DOHH2 (cell line): ENCODE results near the gene CD93.

ENCODE experiments used
- H3F3A ChIP-seq: fragments of 200-600 bp; sonication (generic), shearing (Covaris generic); 2 replicates; pipeline ENCODE4 v1.6.0; 2016; ENCODE audit warnings: antibody characterized with exemption, mild to moderate bottlenecking; ENCODE audit not compliant: control insufficient read depth, insufficient read depth
- H3K27ac ChIP-seq: fragments of 200-600 bp; sonication (generic); 2 replicates; pipeline ENCODE4 v1.5.1; 2014; ENCODE audit warnings: low read depth, mild to moderate bottlenecking, low read length, moderate library complexity
- H3K27me3 ChIP-seq: fragments of 200-600 bp; sonication (generic); 2 replicates; pipeline ENCODE4 v1.6.1; 2014; ENCODE audit warnings: mild to moderate bottlenecking, low read length, mixed read lengths; ENCODE audit not compliant: control insufficient read depth
- H3K36me3 ChIP-seq: fragments of 200-600 bp; sonication (generic); 2 replicates; pipeline ENCODE4 v1.6.1; 2014; ENCODE audit warnings: mild to moderate bottlenecking, low read length, moderate library complexity, mixed read lengths; ENCODE audit not compliant: control insufficient read depth
- H3K4me1 ChIP-seq: fragments of 200-600 bp; sonication (generic); 2 replicates; pipeline ENCODE4 v1.6.1; 2014; ENCODE audit warnings: mild to moderate bottlenecking, low read length, mixed read lengths; ENCODE audit not compliant: control insufficient read depth
- H3K4me2 ChIP-seq: fragments of 200-600 bp; sonication (generic); 2 replicates; pipeline ENCODE4 v1.6.0; 2014; ENCODE audit warnings: mild to moderate bottlenecking, low read length, moderate library complexity
- H3K4me3 ChIP-seq: fragments of 200-600 bp; sonication (generic); 2 replicates; pipeline ENCODE4 v1.5.1; 2014; ENCODE audit warnings: mild to moderate bottlenecking, low read length, mixed read lengths
- H3K79me2 ChIP-seq: fragments of 200-600 bp; sonication (generic); 2 replicates; pipeline ENCODE4 v1.6.1; 2014; ENCODE audit warnings: mild to moderate bottlenecking, low read length, mixed read lengths; ENCODE audit not compliant: control insufficient read depth
- H3K9me2 ChIP-seq: fragments of 200-600 bp; sonication (generic); replicated peaks from 2 replicates; pipeline ENCODE4 v1.6.1; 2014; ENCODE audit warnings: mild to moderate bottlenecking, low read length, mixed read lengths; ENCODE audit not compliant: control insufficient read depth
- H3K9me3 ChIP-seq: fragments of 200-600 bp; sonication (generic); 2 replicates; pipeline ENCODE4 v1.6.1; 2014; ENCODE audit warnings: antibody characterized with exemption, low read length, mixed read lengths; ENCODE audit not compliant: control insufficient read depth, insufficient read depth
- H4K20me1 ChIP-seq: fragments of 200-600 bp; sonication (generic); 2 replicates; pipeline ENCODE4 v1.6.0; 2014; ENCODE audit warnings: low read depth, mild to moderate bottlenecking, antibody characterized with exemption, low read length, moderate library complexity; ENCODE audit not compliant: control insufficient read depth, insufficient read depth
- CTCF ChIP-seq: fragments of 200-600 bp; sonication (generic); IDR thresholded peaks from one replicate; pipeline ENCODE4 v1.5.1; 2014; ENCODE audit warnings: antibody characterized with exemption, mild to moderate bottlenecking, low read depth, low read length; ENCODE audit not compliant: poor library complexity, severe bottlenecking
- EZH2phosphoT487 ChIP-seq: fragments of 200-600 bp; sonication (generic); IDR thresholded peaks from 2 replicates; pipeline ENCODE4 v1.6.1; 2017; ENCODE audit warnings: borderline replicate concordance, mild to moderate bottlenecking, antibody characterized with exemption, low read length, moderate library complexity, mixed read lengths

The CD93 gene

GRCh38 chr20:23129891-23130621 lies 43.9 kb upstream of the CD93 start:
- no peaks in the 10 kb centered on the region for H3K9me2 ChIP-seq
- H3K27me3 ChIP-seq = no peaks in the 10 kb centered on the region
- TF ChIP-seq EZH2phosphoT487 (no peak), CTCF (no peak)
- H3F3A ChIP-seq = no peaks in the 10 kb centered on the region
- H3K4me1 ChIP-seq = peaks cover 16% of the 10 kb centered on the region
- no peak overlapping the region for H3K4me2 ChIP-seq
- H3K9me3 ChIP-seq = no peaks in the 10 kb centered on the region
- no peaks in the 10 kb centered on the region for H3K36me3 ChIP-seq
- no peaks in the 10 kb centered on the region for H4K20me1 ChIP-seq
- no peak overlapping the region for H3K4me3 ChIP-seq
- H3K79me2 ChIP-seq = no peaks in the 10 kb centered on the region
- no peak overlapping the region for H3K27ac ChIP-seq

GRCh38 chr20:23129266-23129665 lies 43.1 kb upstream of the CD93 start:
- H3K9me3 ChIP-seq = no peaks in the 10 kb centered on the region
- peaks cover 16% of the 10 kb centered on the region for H3K4me1 ChIP-seq
- TF ChIP-seq EZH2phosphoT487 = no peak
- H3K4me2 ChIP-seq = no peak overlapping the region
- H3K27me3 ChIP-seq = no peaks in the 10 kb centered on the region
- no peaks in the 10 kb centered on the region for H4K20me1 ChIP-seq
- no peak overlapping the region for H3K4me3 ChIP-seq
- no peaks in the 10 kb centered on the region for H3K9me2 ChIP-seq
- H3K36me3 ChIP-seq = no peaks in the 10 kb centered on the region
- no peaks in the 10 kb centered on the region for H3K79me2 ChIP-seq
- H3K27ac ChIP-seq = no peak overlapping the region
- H3F3A ChIP-seq = no peaks in the 10 kb centered on the region

- TF ChIP-seq EZH2phosphoT487 (no peak), CTCF (no peak)
Observed at GRCh38 chr20:23128461-23129125, 42.5 kb upstream of the CD93 start.

GRCh38 chr20:23127506-23128279 lies 41.6 kb upstream of the CD93 start:
- Histone ChIP-seq H3K9me2 (no peaks in the 10 kb centered on the region), H3K36me3 (no peaks in the 10 kb centered on the region), H3K4me3 (no peak overlapping the region), H3K4me2 (no peak overlapping the region), H3K79me2 (no peaks in the 10 kb centered on the region), H3K27me3 (no peaks in the 10 kb centered on the region), H3K9me3 (no peaks in the 10 kb centered on the region), H4K20me1 (no peaks in the 10 kb centered on the region), H3F3A (no peaks in the 10 kb centered on the region), H3K27ac (no peak overlapping the region), H3K4me1 (peaks cover 16% of the 10 kb centered on the region)
- TF ChIP-seq CTCF (no peak), EZH2phosphoT487 (no peak)

More at GRCh38 chr20:23128461-23129125, 42.5 kb upstream of the CD93 start:
- no peaks in the 10 kb centered on the region for H3K36me3 ChIP-seq
- H4K20me1 ChIP-seq = no peaks in the 10 kb centered on the region
- no peak overlapping the region for H3K27ac ChIP-seq
- H3K4me2 ChIP-seq = no peak overlapping the region
- no peaks in the 10 kb centered on the region for H3F3A ChIP-seq
- no peak overlapping the region for H3K4me3 ChIP-seq
- no peaks in the 10 kb centered on the region for H3K9me2 ChIP-seq
- H3K79me2 ChIP-seq = no peaks in the 10 kb centered on the region
- no peaks in the 10 kb centered on the region for H3K9me3 ChIP-seq
- peaks cover 16% of the 10 kb centered on the region for H3K4me1 ChIP-seq
- H3K27me3 ChIP-seq = no peaks in the 10 kb centered on the region
